HCT116 (cell line): ENCODE data around the gene DNAJC8. TPM values are rescaled to one million over a fixed set of nuclear protein-coding genes. Genes with fewer than 3 reads are reported as not detected.

Source experiments
- ATAC-seq: fragments of 200-7000 bp; cut with Tn5 transposase; 2 replicates; pipeline ENCODE4 v1.9.1; 2020; ENCODE audit warnings: mild to moderate bottlenecking, moderate library complexity
- BruUV-seq: library from RNA; stranded (reverse); fragments of 400-500 nt; replicated peaks from 2 replicates; lab custom pipeline; 2021; lab: Mats Ljungman, UMichigan
- CTCF ChIA-PET: fragments of 300-600 bp; sonication (Branson Sonifier 250); formaldehyde crosslinking; loops from one replicate; lab custom pipeline; 2021; ENCODE audit warnings: antibody characterized with exemption; lab: Charles Lee
- POLR2A ChIA-PET: fragments of 300-600, 350-600 bp; sonication (Branson Sonifier 250); formaldehyde crosslinking; loops from one replicate; lab custom pipeline; 2021; ENCODE audit warnings: antibody characterized with exemption; lab: Charles Lee
- RAD21 ChIA-PET, 2 experiments: fragments of 300-600 bp; sonication (Branson Sonifier 250); formaldehyde crosslinking; loops; one replicate each; lab custom pipeline; 2023; ENCODE audit warnings: low total read pairs in 2 of 2; ENCODE audit not compliant: uncharacterized antibody in 2 of 2, unreplicated experiment in 2 of 2, low non-redundant PET in 1 of 2; lab: Charles Lee
- DNase-seq: peaks from one replicate; pipeline ENCODE4 v3.0.0-alpha.2; 2010; ENCODE audit warnings: low read depth, low spot score
- H2AFZ ChIP-seq: fragments of 200-600 bp; shearing (Covaris generic), sonication (generic); 2 replicates; pipeline ENCODE4 v1.6.1; 2017; ENCODE audit warnings: low read depth, mixed run types, mixed read lengths, antibody characterized with exemption, low read length; ENCODE audit not compliant: poor library complexity, severe bottlenecking
- H3K27ac ChIP-seq: 2 replicates; pipeline ENCODE4 v1.5.1; 2012; ENCODE audit warnings: low read depth, low read length
- H3K27me3 ChIP-seq: fragments of 200-600 bp; sonication (generic); 2 replicates; pipeline ENCODE4 v1.6.1; 2016; ENCODE audit warnings: mixed run types, low read length, mixed read lengths; ENCODE audit not compliant: insufficient read depth
- H3K36me3 ChIP-seq, 2 experiments: fragments of 200-500 bp in 1 of 2; fragments of 200-600 bp in 1 of 2; sonication (Bioruptor generic) in 1 of 2; sonication (generic) in 1 of 2; 2 replicates each; pipeline versions ENCODE4 v1.5.1 to v1.6.1; 2014 to 2016; ENCODE audit warnings: low read length in 2 of 2, inconsistent platforms in 1 of 2, mixed read lengths in 1 of 2, mixed run types in 1 of 2; ENCODE audit not compliant: insufficient read depth in 2 of 2, control insufficient read depth in 1 of 2
- H3K4me1 ChIP-seq, 2 experiments: fragments of 200-600 bp in 1 of 2; sonication (generic) in 1 of 2; 2 replicates each; pipeline versions ENCODE4 v1.5.1 to v1.6.1; 2012 to 2017; ENCODE audit warnings: low read length in 2 of 2, inconsistent platforms in 1 of 2, mild to moderate bottlenecking in 1 of 2, mixed read lengths in 1 of 2, mixed run types in 1 of 2, moderate library complexity in 1 of 2; ENCODE audit not compliant: insufficient read depth in 2 of 2, control insufficient read depth in 1 of 2
- H3K4me2 ChIP-seq: fragments of 200-600 bp; sonication (generic); 2 replicates; pipeline ENCODE4 v1.6.1; 2017; ENCODE audit warnings: mixed run types, low read length, mixed read lengths
- H3K4me3 ChIP-seq, 2 experiments: fragments of 200-600 bp in 1 of 2; sonication (generic) in 1 of 2; replicated peaks in 1 of 2; 2 replicates each; pipeline ENCODE4 v1.5.1; 2011 to 2016; ENCODE audit warnings: low read length in 2 of 2, control low read depth in 1 of 2, low read depth in 1 of 2, mild to moderate bottlenecking in 1 of 2, mixed read lengths in 1 of 2, mixed run types in 1 of 2
- H3K79me2 ChIP-seq: fragments of 200-600 bp; sonication (generic); 2 replicates; pipeline ENCODE4 v1.6.1; 2017; ENCODE audit warnings: mild to moderate bottlenecking, mixed run types, low read length, moderate library complexity, mixed read lengths; ENCODE audit not compliant: insufficient read depth
- H3K9ac ChIP-seq: fragments of 200-600 bp; sonication (generic); 2 replicates; pipeline ENCODE4 v1.6.1; 2016; ENCODE audit warnings: low read length, mixed read lengths
- H3K9me2 ChIP-seq: fragments of 200-600 bp; sonication (generic), shearing (Covaris generic); 2 replicates; pipeline ENCODE4 v1.6.1; 2017; ENCODE audit warnings: mixed run types, mild to moderate bottlenecking, moderate library complexity; ENCODE audit not compliant: insufficient read depth
- H3K9me3 ChIP-seq, 2 experiments: fragments of 200-500 bp in 1 of 2; fragments of 200-600 bp in 1 of 2; sonication (Bioruptor generic) in 1 of 2; sonication (generic) in 1 of 2; 2 replicates each; pipeline ENCODE4 v1.6.1; 2014 to 2017; ENCODE audit warnings: low read length in 2 of 2, mixed read lengths in 2 of 2, inconsistent platforms in 1 of 2, low read depth in 1 of 2, mild to moderate bottlenecking in 1 of 2, mixed run types in 1 of 2, moderate library complexity in 1 of 2; ENCODE audit not compliant: control insufficient read depth in 1 of 2, insufficient read depth in 1 of 2
- H4K20me1 ChIP-seq: fragments of 200-600 bp; sonication (generic), shearing (Covaris generic); 2 replicates; pipeline ENCODE4 v1.6.1; 2017; ENCODE audit warnings: mixed run types, mild to moderate bottlenecking, moderate library complexity; ENCODE audit not compliant: insufficient read depth
- EGR1 ChIP-seq: IDR thresholded peaks from 2 replicates; pipeline ENCODE4 v1.6.1; 2012; ENCODE audit warnings: low read depth
- ELF1 ChIP-seq: IDR thresholded peaks from 2 replicates; pipeline ENCODE4 v1.6.1; 2012; ENCODE audit warnings: low read depth, borderline replicate concordance
- EZH2phosphoT487 ChIP-seq: fragments of 200-600 bp; IDR thresholded peaks from 2 replicates; pipeline ENCODE4 v1.6.1; 2018; ENCODE audit warnings: antibody characterized with exemption, borderline replicate concordance
- JUND ChIP-seq: IDR thresholded peaks from 2 replicates; pipeline ENCODE4 v1.6.1; 2012
- POLR2A ChIP-seq: IDR thresholded peaks from 2 replicates; pipeline ENCODE4 v1.7.0; 2011; ENCODE audit warnings: borderline replicate concordance; ENCODE audit not compliant: insufficient read depth, insufficient read length; ENCODE audit errors: extremely low read depth
- TCF7L2 ChIP-seq: IDR thresholded peaks from 2 replicates; pipeline ENCODE4 v1.7.0; 2011; ENCODE audit warnings: borderline replicate concordance, inconsistent platforms; ENCODE audit not compliant: insufficient read depth, insufficient read length; ENCODE audit errors: extremely low read depth
- intact Hi-C: fragments of 100-400 bp; cut with micrococcal nuclease; formaldehyde crosslinking; loops from 2 replicates; pipeline ENCODE4 v1.10.0; 2022
- total RNA-seq: library from RNA; stranded (reverse); gene quantifications from one replicate; pipeline ENCODE4 v1.2.1, GENCODE V29; 2021; ENCODE audit not compliant: unreplicated experiment
- TF ChIP-seq, protein P1 (sequence below): IDR thresholded peaks from 2 replicates; pipeline ENCODE4 v1.6.1; 2012
- TF ChIP-seq, protein P2 (sequence below), 3 experiments: fragments of 200-600 bp in 1 of 3; sonication (generic) in 1 of 3; IDR thresholded peaks in 2 of 3; conservative IDR thresholded peaks in 1 of 3; 2 replicates each; pipeline ENCODE4 v1.5.1; 2012 to 2017; ENCODE audit warnings: low read depth in 2 of 3, low read length in 2 of 3, antibody characterized with exemption in 1 of 3, borderline replicate concordance in 1 of 3, control low read depth in 1 of 3, mild to moderate bottlenecking in 1 of 3, mixed read lengths in 1 of 3, mixed run types in 1 of 3, moderate library complexity in 1 of 3; ENCODE audit not compliant: insufficient read depth in 1 of 3

The DNAJC8 gene
- total RNA-seq, 1 experiment from 2014 or later, result 102 TPM

- TF ChIP-seq ELF1 (no peak), POLR2A (no peak), EGR1 (no peak), TCF7L2 (no peak), JUND (no peak), EZH2phosphoT487 (no peak)
- TF ChIP-seq, protein P1, sequence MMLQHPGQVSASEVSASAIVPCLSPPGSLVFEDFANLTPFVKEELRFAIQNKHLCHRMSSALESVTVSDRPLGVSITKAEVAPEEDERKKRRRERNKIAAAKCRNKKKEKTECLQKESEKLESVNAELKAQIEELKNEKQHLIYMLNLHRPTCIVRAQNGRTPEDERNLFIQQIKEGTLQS, result no peak
- TF ChIP-seq, protein P2, sequence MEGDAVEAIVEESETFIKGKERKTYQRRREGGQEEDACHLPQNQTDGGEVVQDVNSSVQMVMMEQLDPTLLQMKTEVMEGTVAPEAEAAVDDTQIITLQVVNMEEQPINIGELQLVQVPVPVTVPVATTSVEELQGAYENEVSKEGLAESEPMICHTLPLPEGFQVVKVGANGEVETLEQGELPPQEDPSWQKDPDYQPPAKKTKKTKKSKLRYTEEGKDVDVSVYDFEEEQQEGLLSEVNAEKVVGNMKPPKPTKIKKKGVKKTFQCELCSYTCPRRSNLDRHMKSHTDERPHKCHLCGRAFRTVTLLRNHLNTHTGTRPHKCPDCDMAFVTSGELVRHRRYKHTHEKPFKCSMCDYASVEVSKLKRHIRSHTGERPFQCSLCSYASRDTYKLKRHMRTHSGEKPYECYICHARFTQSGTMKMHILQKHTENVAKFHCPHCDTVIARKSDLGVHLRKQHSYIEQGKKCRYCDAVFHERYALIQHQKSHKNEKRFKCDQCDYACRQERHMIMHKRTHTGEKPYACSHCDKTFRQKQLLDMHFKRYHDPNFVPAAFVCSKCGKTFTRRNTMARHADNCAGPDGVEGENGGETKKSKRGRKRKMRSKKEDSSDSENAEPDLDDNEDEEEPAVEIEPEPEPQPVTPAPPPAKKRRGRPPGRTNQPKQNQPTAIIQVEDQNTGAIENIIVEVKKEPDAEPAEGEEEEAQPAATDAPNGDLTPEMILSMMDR (IDR thresholded peaks at IDR 0.05 in 2 of 3, conservative IDR thresholded peaks at IDR 0.05 in 1 of 3; ENCODE audit: borderline replicate concordance in 1 of 3, insufficient read depth in 1 of 3, low read depth in 2 of 3, low read length in 2 of 3), result no peak
- H3K9ac ChIP-seq, result no peak overlapping the region
These were observed 48.1 kb upstream of the DNAJC8 start for GRCh38 chr1:28280977-28281381.

More at GRCh38 chr1:28280977-28281381, 48.1 kb upstream of the DNAJC8 start:
- no peak overlapping the region for H3K27ac ChIP-seq
- ChIA-PET POLR2A (interaction anchor here (0.7 to 1.4 kb wide), 2 partner anchors 31 to 32 kb away, joined by 3 to 4 read pairs; no protein-coding TSS in a partner anchor), RAD21 (no interaction called here), CTCF (no interaction called here)
- no peaks in the 10 kb centered on the region for H3K79me2 ChIP-seq
- no peak overlapping the region for H2AFZ ChIP-seq
- H3K27me3 ChIP-seq, result no peaks in the 10 kb centered on the region
- no peaks in the 10 kb centered on the region for H3K4me1 ChIP-seq
- H4K20me1 ChIP-seq, result no peaks in the 10 kb centered on the region
- no peaks in the 10 kb centered on the region for H3K9me3 ChIP-seq
- DNase-seq (no peak), ATAC-seq (no peak)
- no peak overlapping the region for H3K4me3 ChIP-seq
- intact Hi-C loops, result no loop called here
- BruUV-seq, result no TSS peak
- H3K4me2 ChIP-seq, result no peak overlapping the region
- peaks cover 0 to 14% of the 10 kb centered on the region in 2 experiments; a peak in 2 of 4 replicates for H3K36me3 ChIP-seq
- no peaks in the 10 kb centered on the region for H3K9me2 ChIP-seq
